IPS-NIHi7 (cell line): ENCODE results near the gene MTNR1B.

Experiments used
- DNase-seq: peaks from one replicate; pipeline ENCODE4 v3.0.0; 2012; ENCODE audit warnings: mixed read lengths; ENCODE audit errors: extremely low spot score

The MTNR1B gene

GRCh38 chr11:92969634-92970347, at the start of gene MTNR1B:
TSS of gene MTNR1B (plus strand) at chr11:92969651. CDS start at chr11:92969726, 75 bp downstream.
- DNase-seq: peak; percentile 61

GRCh38 chr11:92920331-92920730, 49.1 kb upstream of the MTNR1B start:
- no peak for DNase-seq

GRCh38 chr11:92922731-92923130, 46.7 kb upstream of the MTNR1B start:
- DNase-seq: no peak

GRCh38 chr11:92929246-92929645, 40.2 kb upstream of the MTNR1B start:
- no peak for DNase-seq

- DNase-seq: no peak
Observed at GRCh38 chr11:92929653-92930052, 39.8 kb upstream of the MTNR1B start.

- no peak for DNase-seq
Observed at GRCh38 chr11:92931746-92932422, 37.6 kb upstream of the MTNR1B start.

GRCh38 chr11:92939305-92939704, 30.1 kb upstream of the MTNR1B start:
- no peak for DNase-seq

GRCh38 chr11:92941676-92942571, 27.5 kb upstream of the MTNR1B start:
- peak; percentile 82 for DNase-seq

GRCh38 chr11:92946707-92947106, 22.7 kb upstream of the MTNR1B start:
- DNase-seq: no peak

- no peak for DNase-seq
Observed at GRCh38 chr11:92948116-92948515, 21.3 kb upstream of the MTNR1B start.

- peak; percentile 8 for DNase-seq
Observed at GRCh38 chr11:92954003-92954402, 15.4 kb upstream of the MTNR1B start.

GRCh38 chr11:92955860-92956259, 13.6 kb upstream of the MTNR1B start:
- DNase-seq: no peak

GRCh38 chr11:92960886-92961285, 8.6 kb upstream of the MTNR1B start:
- DNase-seq: no peak

- DNase-seq: no peak
Observed at GRCh38 chr11:92962446-92962845, 7.0 kb upstream of the MTNR1B start.

GRCh38 chr11:92964471-92964870, 5.0 kb upstream of the MTNR1B start:
- DNase-seq: no peak

GRCh38 chr11:92965196-92965595, 4.3 kb upstream of the MTNR1B start:
- no peak for DNase-seq

- DNase-seq: no peak
Observed at GRCh38 chr11:92967178-92967577, 2.3 kb upstream of the MTNR1B start.

- DNase-seq: no peak
Observed at GRCh38 chr11:92967867-92968266, 1.6 kb upstream of the MTNR1B start.

GRCh38 chr11:92969293-92969633, 188 bp upstream of the MTNR1B start:
- DNase-seq: peak; percentile 41

GRCh38 chr11:92972248-92972647, 2.8 kb downstream of the MTNR1B start:
- no peak for DNase-seq

GRCh38 chr11:92975285-92975684, 5.8 kb downstream of the MTNR1B start:
- DNase-seq: no peak

GRCh38 chr11:92976681-92977080, 7.2 kb downstream of the MTNR1B start:
- no peak for DNase-seq
